GM10266 (cell line): Measurements from ENCODE around the gene HEXIM1.

Source experiments
- DNase-seq: peaks from one replicate; pipeline ENCODE4 v3.0.0; 2012; ENCODE audit errors: extremely low spot score
- TF ChIP-seq, protein P1 (sequence below): IDR thresholded peaks from 2 replicates; pipeline ENCODE4 v1.5.1; 2012; ENCODE audit warnings: mild to moderate bottlenecking, low read depth; ENCODE audit not compliant: control insufficient read depth, insufficient read depth; ENCODE audit errors: missing control alignments

HEXIM1 gene

DNA sequence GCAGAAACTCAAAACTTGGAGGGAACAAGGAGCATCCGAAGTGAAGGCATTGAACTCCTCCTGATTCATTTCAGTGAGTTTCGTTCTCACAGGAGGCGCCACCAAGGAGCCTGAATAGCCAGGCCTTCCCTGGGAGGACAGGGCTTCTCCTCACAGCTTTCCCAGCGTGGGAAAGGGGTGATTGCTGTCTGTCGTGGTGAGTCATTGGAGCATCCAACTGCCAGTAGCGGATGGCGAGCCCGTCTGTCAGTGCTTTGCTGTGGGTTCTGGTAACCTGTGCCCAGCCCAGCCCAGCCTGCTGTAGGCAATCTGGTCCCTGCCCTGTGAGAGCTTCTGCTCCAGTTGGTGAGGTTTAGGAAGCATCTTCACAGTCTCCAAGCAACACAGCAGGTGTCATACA is 44.2 kb upstream of the HEXIM1 start:
- no peak for DNase-seq
- TF ChIP-seq, protein P1, sequence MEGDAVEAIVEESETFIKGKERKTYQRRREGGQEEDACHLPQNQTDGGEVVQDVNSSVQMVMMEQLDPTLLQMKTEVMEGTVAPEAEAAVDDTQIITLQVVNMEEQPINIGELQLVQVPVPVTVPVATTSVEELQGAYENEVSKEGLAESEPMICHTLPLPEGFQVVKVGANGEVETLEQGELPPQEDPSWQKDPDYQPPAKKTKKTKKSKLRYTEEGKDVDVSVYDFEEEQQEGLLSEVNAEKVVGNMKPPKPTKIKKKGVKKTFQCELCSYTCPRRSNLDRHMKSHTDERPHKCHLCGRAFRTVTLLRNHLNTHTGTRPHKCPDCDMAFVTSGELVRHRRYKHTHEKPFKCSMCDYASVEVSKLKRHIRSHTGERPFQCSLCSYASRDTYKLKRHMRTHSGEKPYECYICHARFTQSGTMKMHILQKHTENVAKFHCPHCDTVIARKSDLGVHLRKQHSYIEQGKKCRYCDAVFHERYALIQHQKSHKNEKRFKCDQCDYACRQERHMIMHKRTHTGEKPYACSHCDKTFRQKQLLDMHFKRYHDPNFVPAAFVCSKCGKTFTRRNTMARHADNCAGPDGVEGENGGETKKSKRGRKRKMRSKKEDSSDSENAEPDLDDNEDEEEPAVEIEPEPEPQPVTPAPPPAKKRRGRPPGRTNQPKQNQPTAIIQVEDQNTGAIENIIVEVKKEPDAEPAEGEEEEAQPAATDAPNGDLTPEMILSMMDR, result no peak

DNA sequence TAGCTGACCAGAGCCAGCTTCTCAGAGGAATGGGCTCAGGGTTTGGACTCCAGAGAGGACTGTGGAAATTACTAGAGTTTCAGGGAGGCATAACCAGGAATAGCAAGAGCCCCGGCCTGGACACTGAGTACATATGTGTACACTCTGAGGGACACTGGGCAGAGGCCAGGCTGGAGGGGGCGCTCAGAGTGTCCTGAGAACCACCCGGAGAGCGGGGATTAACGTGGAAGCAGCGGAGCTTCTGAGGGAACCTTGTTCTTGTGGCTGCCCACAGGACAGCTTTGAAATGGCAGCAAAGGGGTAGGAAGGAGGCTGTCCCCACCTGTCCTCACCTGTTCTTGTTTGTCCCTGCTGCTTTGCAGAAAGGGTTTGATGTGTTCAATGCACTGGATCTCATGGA is 43.8 kb upstream of the HEXIM1 start:
- no peak for DNase-seq
- TF ChIP-seq, protein P1, result no peak

DNA sequence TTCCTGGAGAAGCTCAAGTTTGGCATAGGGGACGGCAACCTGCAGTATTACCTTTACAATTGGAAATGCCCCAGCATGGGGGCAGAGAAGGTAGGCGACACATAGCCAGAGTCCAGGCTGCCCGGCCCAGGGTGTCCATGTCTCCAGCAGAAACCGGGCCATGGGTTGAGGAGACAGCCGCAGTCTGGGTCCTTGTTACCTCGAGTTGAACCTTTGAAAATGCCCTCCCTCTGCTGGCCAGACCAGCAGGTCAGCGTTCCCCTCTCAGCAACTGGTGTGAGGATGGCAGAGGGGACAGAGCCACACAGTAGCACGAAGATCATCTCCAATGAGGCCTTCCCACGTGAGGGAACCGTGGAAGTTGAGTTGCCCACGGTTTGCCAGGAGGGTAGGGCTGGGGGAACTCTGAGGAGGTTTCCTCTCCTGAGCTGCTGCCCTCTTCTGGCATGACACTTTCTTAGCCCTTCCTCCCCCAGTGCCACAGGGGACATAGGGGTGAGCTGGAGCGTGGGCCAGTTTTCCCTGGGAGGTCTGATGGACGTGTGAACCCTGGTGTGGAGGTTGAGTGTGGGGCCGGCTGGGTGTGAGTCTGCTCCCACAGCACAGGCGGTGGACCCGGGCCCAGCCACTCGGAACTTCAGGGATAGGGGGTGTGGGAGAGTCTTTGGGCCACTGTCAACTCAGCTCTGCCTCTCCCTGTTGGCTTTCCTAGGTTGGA is 43.2 kb upstream of the HEXIM1 start:
- TF ChIP-seq, protein P1, result no peak

DNA sequence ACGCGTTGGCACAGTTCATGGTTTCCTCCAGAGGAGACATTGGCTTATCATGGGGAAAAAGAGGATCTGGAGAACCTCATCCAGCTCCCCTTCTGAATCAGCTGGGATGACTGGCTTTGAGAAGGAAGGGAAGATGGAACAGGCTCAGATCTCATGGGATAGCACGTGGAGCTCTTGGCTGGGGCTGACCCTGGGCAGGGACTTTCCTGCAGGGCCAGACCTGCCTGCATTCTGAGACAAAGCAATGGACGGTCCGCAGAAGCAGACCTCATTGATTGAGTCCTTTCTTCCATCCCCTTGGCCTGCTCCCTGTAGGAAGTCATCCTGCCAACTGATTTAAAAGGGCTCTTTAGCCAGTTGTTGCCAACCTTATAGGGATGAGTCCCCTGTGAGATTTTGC is 42.2 kb upstream of the HEXIM1 start:
- TF ChIP-seq, protein P1, result no peak
- DNase-seq, result no peak

More for the DNA sequence above, 43.2 kb upstream of the HEXIM1 start:
- no peak for DNase-seq

DNA sequence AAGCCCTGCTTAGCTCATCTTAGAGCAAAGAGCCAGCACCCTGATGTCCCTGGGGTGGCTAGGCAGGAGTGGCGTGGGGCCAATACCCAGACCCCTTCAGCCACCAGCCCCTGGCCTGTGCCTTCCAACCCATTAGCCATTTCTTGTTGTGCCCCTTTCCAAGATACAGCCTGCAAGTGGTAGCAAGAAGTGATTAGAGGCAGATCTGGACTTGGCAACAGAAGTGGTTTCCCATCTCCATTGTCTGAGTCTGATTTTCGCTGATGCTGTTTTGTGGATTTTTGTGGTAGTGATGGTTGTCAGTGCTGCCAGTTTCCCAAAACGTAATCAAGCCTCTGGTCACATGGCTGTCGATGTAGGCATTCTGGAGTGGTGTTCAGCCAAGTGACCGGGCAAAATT is 41.7 kb upstream of the HEXIM1 start:
- TF ChIP-seq, protein P1, result no peak
- DNase-seq, result no peak

DNA sequence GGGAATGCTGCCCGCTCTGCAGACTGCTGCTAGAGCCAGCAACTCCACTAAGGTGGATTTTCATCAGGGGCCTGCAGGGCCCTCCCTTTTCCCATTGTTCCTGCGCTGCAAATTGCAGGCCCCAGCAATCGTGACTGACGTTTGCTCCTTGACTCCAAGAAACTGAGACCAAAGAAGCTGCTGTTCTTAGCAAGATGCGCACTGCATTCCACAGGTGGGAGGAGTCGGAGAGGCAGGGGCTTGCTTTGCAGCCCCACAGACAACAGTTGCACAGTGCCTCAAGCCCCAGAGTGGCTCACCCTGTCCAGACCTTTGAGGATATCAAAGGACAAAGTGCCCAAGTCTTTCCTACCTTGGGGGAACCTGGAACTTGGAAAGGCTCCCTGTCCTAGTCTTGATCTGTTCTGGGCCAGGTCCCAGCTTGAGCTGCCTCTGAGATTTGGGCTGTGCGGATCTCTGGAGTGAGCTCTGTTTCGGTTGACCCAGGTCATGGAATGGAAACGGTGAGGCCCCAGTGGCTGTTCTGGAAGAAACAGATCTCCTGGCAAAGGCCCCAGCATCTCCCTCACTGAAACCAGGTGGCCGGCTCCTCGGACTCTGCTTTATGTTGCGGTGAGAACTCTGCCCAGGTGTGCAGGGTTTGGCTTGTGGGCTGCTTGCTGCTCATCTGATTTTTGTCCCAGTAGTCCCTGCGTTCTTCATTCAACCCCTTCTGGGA is 40.8 kb upstream of the HEXIM1 start:
- no peak for DNase-seq

More for the DNA sequence above, 40.8 kb upstream of the HEXIM1 start:
- TF ChIP-seq, protein P1, result no peak
